ENCODE measurements around the gene LHX1. TPM values are rescaled to one million over a fixed set of nuclear protein-coding genes. Genes with fewer than 3 reads are reported as not detected.

LHX1 gene
- total and polyA plus RNA-seq, 9 of the 15 experiments (the other 6 are each of a cell fraction or from before 2014, with no cell fraction given) = 0.05 to 0.64 (median 0.07) TPM; not detected in 6

GRCh38 chr17:36948717-36949460 is 11.6 kb downstream of the LHX1 start, which contains the start of gene AATF (continued):
- no peak for TF ChIP-seq ZNF79 (CRISPR knock-in tag; IDR thresholded peaks at IDR 0.05; ENCODE audit: low read depth)
- no peak; the same call in 1 of the 2 replicates for TF ChIP-seq LEF1 (IDR thresholded peaks at IDR 0.05)
- TF ChIP-seq MLX (CRISPR knock-in tag; conservative IDR thresholded peaks at IDR 0.05) = no peak
- TF ChIP-seq ZNF431 (CRISPR knock-in tag; IDR thresholded peaks at IDR 0.05) = no peak
- no peak for TF ChIP-seq NUFIP1 (IDR thresholded peaks at IDR 0.05; ENCODE audit: partially characterized antibody)
- TF ChIP-seq ZNF354B (CRISPR knock-in tag; IDR thresholded peaks at IDR 0.05) = no peak
- TF ChIP-seq ZBTB1 (CRISPR knock-in tag; IDR thresholded peaks at IDR 0.05; ENCODE audit: borderline replicate concordance, low read depth) = no peak; the same call in 1 of the 2 replicates
- peak; percentile 85; the same call in 1 of the 2 replicates for TF ChIP-seq MITF (IDR thresholded peaks at IDR 0.05)
- TF ChIP-seq BCL6 (CRISPR knock-in tag; IDR thresholded peaks at IDR 0.05) = no peak
- TF ChIP-seq PPARD (CRISPR knock-in tag; IDR thresholded peaks at IDR 0.05) = no peak
- TF ChIP-seq XRCC5 (IDR thresholded peaks at IDR 0.05; ENCODE audit: low read depth, low read length) = no peak
- TF ChIP-seq POLR2AphosphoS5 (IDR thresholded peaks at IDR 0.05; ENCODE audit: control insufficient read depth, insufficient read depth, low read depth, low read length) = peak; percentile 86
- no peak for TF ChIP-seq ZKSCAN3 (CRISPR knock-in tag; IDR thresholded peaks at IDR 0.05)
- no peak for TF ChIP-seq MAFG (tag; conservative IDR thresholded peaks at IDR 0.05)
- no peak for TF ChIP-seq THAP7 (CRISPR knock-in tag; IDR thresholded peaks at IDR 0.05)
- TF ChIP-seq ZSCAN29 (IDR thresholded peaks at IDR 0.05) = peak; percentile 56; the same call in 1 of the 2 replicates
- no peak for TF ChIP-seq ZBTB5 (IDR thresholded peaks at IDR 0.05)
- TF ChIP-seq GTF2E2 (tag; IDR thresholded peaks at IDR 0.05) = 0 out of 2 replicates have a peak, but pooled peaks have one; percentile 24
- TF ChIP-seq NFATC3 (IDR thresholded peaks at IDR 0.05) = no peak
- no peak; the same call in 1 of the 2 replicates for TF ChIP-seq ATF6 (CRISPR knock-in tag; IDR thresholded peaks at IDR 0.05)
- no peak for TF ChIP-seq CBFA2T3 (IDR thresholded peaks at IDR 0.05)
- no peak for TF ChIP-seq CBX2 (IDR thresholded peaks at IDR 0.05; ENCODE audit: insufficient read depth, low read length, poor library complexity, severe bottlenecking)
- TF ChIP-seq SMAD4 (CRISPR knock-in tag; conservative IDR thresholded peaks at IDR 0.05) = no peak
- no peak for TF ChIP-seq ZNF124 (CRISPR knock-in tag; IDR thresholded peaks at IDR 0.05)
